PC-3 (cell line): ENCODE measurements around the gene RNF4. TPM values are rescaled to one million over a fixed set of nuclear protein-coding genes. Genes with fewer than 3 reads are reported as not detected.

Experiments used
- ATAC-seq: fragments of 200-7000 bp; cut with Tn5 transposase; 2 replicates; pipeline ENCODE4 v1.9.1; 2020; ENCODE audit warnings: mild to moderate bottlenecking, moderate library complexity
- BruUV-seq: library from RNA; stranded (reverse); fragments of 400-500 nt; replicated peaks from 2 replicates; lab custom pipeline; 2021; lab: Mats Ljungman, UMichigan
- CTCF ChIA-PET: fragments of 300-600 bp; sonication (Branson Sonifier 250); formaldehyde crosslinking; loops from one replicate; lab custom pipeline; 2022; ENCODE audit warnings: antibody characterized with exemption; lab: Charles Lee
- POLR2A ChIA-PET: fragments of 300-600 bp; sonication (Branson Sonifier 250); formaldehyde crosslinking; loops from one replicate; lab custom pipeline; 2022; ENCODE audit warnings: antibody characterized with exemption; ENCODE audit not compliant: unreplicated experiment; lab: Charles Lee
- DNase-seq: peaks from one replicate; pipeline ENCODE4 v3.0.0-alpha.2; 2015
- H2AFZ ChIP-seq: fragments of 300-600 bp; sonication (generic); 2 replicates; pipeline ENCODE4 v1.6.0; 2016; ENCODE audit warnings: antibody characterized with exemption, low read length
- H3F3A ChIP-seq: fragments of 300-600 bp; sonication (generic); one replicate; pipeline ENCODE4 v1.6.0; 2017; ENCODE audit warnings: antibody characterized with exemption, low read length, control low read depth, mild to moderate bottlenecking; ENCODE audit not compliant: unreplicated experiment
- H3K27ac ChIP-seq: fragments of 300-600 bp; sonication (generic); 2 replicates; pipeline ENCODE4 v1.5.1; 2016; ENCODE audit warnings: mild to moderate bottlenecking, low read length
- H3K27me3 ChIP-seq: fragments of 300-600 bp; sonication (generic); 2 replicates; pipeline ENCODE4 v1.6.1; 2016; ENCODE audit warnings: low read length, mixed read lengths
- H3K36me3 ChIP-seq: fragments of 300-600 bp; sonication (generic); 2 replicates; pipeline ENCODE4 v1.6.1; 2016; ENCODE audit warnings: low read depth, mixed run types, low read length, mixed read lengths
- H3K4me1 ChIP-seq: fragments of 300-600 bp; sonication (generic); 2 replicates; pipeline ENCODE4 v1.5.1; 2016; ENCODE audit warnings: low read length; ENCODE audit not compliant: insufficient read depth
- H3K4me2 ChIP-seq: fragments of 300-600 bp; sonication (generic); 2 replicates; pipeline ENCODE4 v1.6.0; 2016; ENCODE audit warnings: low read length
- H3K4me3 ChIP-seq: fragments of 300-600 bp; sonication (generic); 2 replicates; pipeline ENCODE4 v1.5.1; 2016; ENCODE audit warnings: mild to moderate bottlenecking, low read length, mixed read lengths
- H3K79me2 ChIP-seq: fragments of 300-600 bp; sonication (generic); 2 replicates; pipeline ENCODE4 v1.6.1; 2017; ENCODE audit warnings: low read length, mixed read lengths
- H3K9ac ChIP-seq: fragments of 300-600 bp; sonication (generic); 2 replicates; pipeline ENCODE4 v1.6.0; 2016; ENCODE audit warnings: mild to moderate bottlenecking, low read length
- H3K9me2 ChIP-seq: fragments of 300-600 bp; sonication (generic); replicated peaks from 2 replicates; pipeline ENCODE4 v1.6.1; 2016; ENCODE audit warnings: mixed run types, low read length, mixed read lengths
- H3K9me3 ChIP-seq: fragments of 300-600 bp; sonication (generic); 2 replicates; pipeline ENCODE4 v1.6.1; 2016; ENCODE audit warnings: low read length, mixed read lengths
- H4K20me1 ChIP-seq: fragments of 300-600 bp; sonication (generic); 2 replicates; pipeline ENCODE4 v1.6.1; 2016; ENCODE audit warnings: low read length, mixed read lengths
- EZH2 ChIP-seq: fragments of 300-600 bp; sonication (generic); IDR thresholded peaks from one replicate; pipeline ENCODE4 v1.6.1; 2017; ENCODE audit warnings: antibody characterized with exemption, mild to moderate bottlenecking, low read length; ENCODE audit not compliant: unreplicated experiment
- EZH2phosphoT487 ChIP-seq: fragments of 300-600 bp; sonication (generic); IDR thresholded peaks from 2 replicates; pipeline ENCODE4 v1.6.1; 2018; ENCODE audit warnings: mild to moderate bottlenecking, antibody characterized with exemption, low read length, borderline replicate concordance
- intact Hi-C: fragments of 100-400 bp; cut with micrococcal nuclease; formaldehyde crosslinking; loops from 2 replicates; pipeline ENCODE4 v1.9.0; 2023
- total RNA-seq: library from RNA; depleted of rRNA; stranded (reverse); fragments of >200 nt; gene quantifications from 2 replicates; pipeline ENCODE4 v1.2.3, GENCODE V29; 2014
- TF ChIP-seq, protein P1 (sequence below): fragments of 300-600 bp; sonication (generic); conservative IDR thresholded peaks from 2 replicates; pipeline ENCODE4 v1.5.1; 2017; ENCODE audit warnings: antibody characterized with exemption, low read depth, mild to moderate bottlenecking, low read length

Gene RNF4
- total RNA-seq, 1 experiment from 2014 or later, result 27.4 TPM

GRCh38 chr4:2443061-2443730 is 25.7 kb upstream of the RNF4 start:
- POLR2A ChIA-PET, result no interaction called here
- no peaks in the 10 kb centered on the region for H3K9me3 ChIP-seq
- TF ChIP-seq, protein P1, sequence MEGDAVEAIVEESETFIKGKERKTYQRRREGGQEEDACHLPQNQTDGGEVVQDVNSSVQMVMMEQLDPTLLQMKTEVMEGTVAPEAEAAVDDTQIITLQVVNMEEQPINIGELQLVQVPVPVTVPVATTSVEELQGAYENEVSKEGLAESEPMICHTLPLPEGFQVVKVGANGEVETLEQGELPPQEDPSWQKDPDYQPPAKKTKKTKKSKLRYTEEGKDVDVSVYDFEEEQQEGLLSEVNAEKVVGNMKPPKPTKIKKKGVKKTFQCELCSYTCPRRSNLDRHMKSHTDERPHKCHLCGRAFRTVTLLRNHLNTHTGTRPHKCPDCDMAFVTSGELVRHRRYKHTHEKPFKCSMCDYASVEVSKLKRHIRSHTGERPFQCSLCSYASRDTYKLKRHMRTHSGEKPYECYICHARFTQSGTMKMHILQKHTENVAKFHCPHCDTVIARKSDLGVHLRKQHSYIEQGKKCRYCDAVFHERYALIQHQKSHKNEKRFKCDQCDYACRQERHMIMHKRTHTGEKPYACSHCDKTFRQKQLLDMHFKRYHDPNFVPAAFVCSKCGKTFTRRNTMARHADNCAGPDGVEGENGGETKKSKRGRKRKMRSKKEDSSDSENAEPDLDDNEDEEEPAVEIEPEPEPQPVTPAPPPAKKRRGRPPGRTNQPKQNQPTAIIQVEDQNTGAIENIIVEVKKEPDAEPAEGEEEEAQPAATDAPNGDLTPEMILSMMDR, result no peak
- no peaks in the 10 kb centered on the region for H3K79me2 ChIP-seq
- H3K4me3 ChIP-seq, result no peak overlapping the region
- H3K27me3 ChIP-seq, result no peaks in the 10 kb centered on the region
- H3K4me2 ChIP-seq, result no peak overlapping the region
- CTCF ChIA-PET, result interaction anchor here (0.6 kb wide), 1 partner anchor 189 kb away, joined by 6 read pairs; no protein-coding TSS in a partner anchor
- no peak overlapping the region for H3K9ac ChIP-seq
- H3K27ac ChIP-seq, result no peak overlapping the region
- H3K9me2 ChIP-seq, result no peaks in the 10 kb centered on the region
- H4K20me1 ChIP-seq, result no peaks in the 10 kb centered on the region
- ATAC-seq, result no peak
- H3K4me1 ChIP-seq, result no peaks in the 10 kb centered on the region
- DNase-seq, result no peak
- no peak overlapping the region for H2AFZ ChIP-seq
- intact Hi-C loops, result no loop called here
- no peaks in the 10 kb centered on the region for H3F3A ChIP-seq
- BruUV-seq, result no TSS peak
- no peaks in the 10 kb centered on the region; the same call in 1 of the 2 replicates for H3K36me3 ChIP-seq

DNA sequence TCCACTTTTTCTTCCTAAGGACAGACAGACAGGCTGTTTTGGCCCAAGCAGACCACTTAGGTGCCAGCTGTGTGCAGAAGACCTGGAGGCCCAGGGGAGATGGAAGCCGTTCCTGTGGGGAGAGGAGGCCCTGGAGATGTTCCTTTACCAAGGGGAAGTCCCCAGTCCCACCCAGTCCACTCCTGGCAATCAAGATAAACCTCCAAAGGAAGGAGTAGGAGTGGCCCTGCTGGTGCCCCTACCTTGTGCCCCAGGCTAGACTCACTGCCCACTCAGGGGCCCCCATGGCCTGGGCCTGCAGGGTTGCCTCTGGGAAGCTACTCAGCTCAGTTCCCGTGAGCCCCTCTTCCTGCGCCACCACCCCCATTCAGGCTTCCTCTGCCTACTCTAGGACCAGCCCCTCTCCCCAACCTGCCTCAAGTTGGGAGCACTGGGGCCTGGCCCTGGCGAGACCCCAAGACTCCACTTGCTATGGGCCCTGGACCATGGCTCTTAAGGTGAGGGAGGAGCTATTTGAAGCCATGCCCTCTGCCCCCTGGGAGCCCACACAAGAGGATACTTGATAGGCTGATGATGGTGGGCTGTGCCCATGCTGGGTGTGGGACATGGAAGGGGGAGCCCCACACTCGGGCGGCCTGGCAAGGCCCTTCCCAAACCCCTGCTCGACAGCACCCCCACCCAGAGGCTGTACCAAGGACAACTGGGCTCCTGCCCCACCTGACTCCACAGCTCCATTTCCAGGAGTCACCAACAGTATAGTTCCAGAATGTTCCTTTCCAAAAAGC is 24.8 kb upstream of the RNF4 start:
- no peak overlapping the region for H3K4me3 ChIP-seq
- intact Hi-C loops, result no loop called here

GRCh38 chr4:2445130-2445529 is 23.8 kb upstream of the RNF4 start:
- H3K27ac ChIP-seq, result no peak overlapping the region
- DNase-seq (no peak), ATAC-seq (no peak)
- intact Hi-C loops, result no loop called here
- no peaks in the 10 kb centered on the region for H3K4me1 ChIP-seq
- H4K20me1 ChIP-seq, result no peaks in the 10 kb centered on the region
- TF ChIP-seq EZH2 (no peak), EZH2phosphoT487 (no peak)
- TF ChIP-seq, protein P1, result no peak
- H3F3A ChIP-seq, result no peaks in the 10 kb centered on the region
- no peaks in the 10 kb centered on the region for H3K27me3 ChIP-seq
- H3K9me2 ChIP-seq, result no peaks in the 10 kb centered on the region
- no peaks in the 10 kb centered on the region for H3K79me2 ChIP-seq
- no peak overlapping the region for H3K9ac ChIP-seq
- ChIA-PET POLR2A (no interaction called here), CTCF (no interaction called here)
- no peaks in the 10 kb centered on the region; the same call in 1 of the 2 replicates for H3K36me3 ChIP-seq
- H2AFZ ChIP-seq, result no peak overlapping the region
- H3K4me2 ChIP-seq, result no peak overlapping the region
- no TSS peak for BruUV-seq
- no peaks in the 10 kb centered on the region for H3K9me3 ChIP-seq
- no peak overlapping the region for H3K4me3 ChIP-seq

More for the DNA sequence above, 24.8 kb upstream of the RNF4 start:
- CTCF ChIA-PET, result no interaction called here
- H3K27me3 ChIP-seq, result no peaks in the 10 kb centered on the region
- H3K9me2 ChIP-seq, result no peaks in the 10 kb centered on the region
- DNase-seq (no peak), ATAC-seq (no peak)
- H3K27ac ChIP-seq, result no peak overlapping the region
- H3K4me2 ChIP-seq, result no peak overlapping the region
- H3K36me3 ChIP-seq, result no peaks in the 10 kb centered on the region; the same call in 1 of the 2 replicates
- H3K4me1 ChIP-seq, result no peaks in the 10 kb centered on the region
- no peaks in the 10 kb centered on the region for H3K79me2 ChIP-seq
- H4K20me1 ChIP-seq, result no peaks in the 10 kb centered on the region
- no peaks in the 10 kb centered on the region for H3K9me3 ChIP-seq
- no TSS peak for BruUV-seq
- POLR2A ChIA-PET, result no interaction called here
- no peaks in the 10 kb centered on the region for H3F3A ChIP-seq
- TF ChIP-seq, protein P1, result no peak
- no peak for TF ChIP-seq EZH2
- no peak for TF ChIP-seq EZH2phosphoT487
- no peak overlapping the region for H3K9ac ChIP-seq
- H2AFZ ChIP-seq, result no peak overlapping the region
